ENCODE data around the gene HIVEP3.

- TF ChIP-seq, protein P1, sequence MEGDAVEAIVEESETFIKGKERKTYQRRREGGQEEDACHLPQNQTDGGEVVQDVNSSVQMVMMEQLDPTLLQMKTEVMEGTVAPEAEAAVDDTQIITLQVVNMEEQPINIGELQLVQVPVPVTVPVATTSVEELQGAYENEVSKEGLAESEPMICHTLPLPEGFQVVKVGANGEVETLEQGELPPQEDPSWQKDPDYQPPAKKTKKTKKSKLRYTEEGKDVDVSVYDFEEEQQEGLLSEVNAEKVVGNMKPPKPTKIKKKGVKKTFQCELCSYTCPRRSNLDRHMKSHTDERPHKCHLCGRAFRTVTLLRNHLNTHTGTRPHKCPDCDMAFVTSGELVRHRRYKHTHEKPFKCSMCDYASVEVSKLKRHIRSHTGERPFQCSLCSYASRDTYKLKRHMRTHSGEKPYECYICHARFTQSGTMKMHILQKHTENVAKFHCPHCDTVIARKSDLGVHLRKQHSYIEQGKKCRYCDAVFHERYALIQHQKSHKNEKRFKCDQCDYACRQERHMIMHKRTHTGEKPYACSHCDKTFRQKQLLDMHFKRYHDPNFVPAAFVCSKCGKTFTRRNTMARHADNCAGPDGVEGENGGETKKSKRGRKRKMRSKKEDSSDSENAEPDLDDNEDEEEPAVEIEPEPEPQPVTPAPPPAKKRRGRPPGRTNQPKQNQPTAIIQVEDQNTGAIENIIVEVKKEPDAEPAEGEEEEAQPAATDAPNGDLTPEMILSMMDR (IDR thresholded peaks at IDR 0.05) = no peak
- TF ChIP-seq POLR2A (IDR thresholded peaks at IDR 0.05) = no peak
These were observed 1.9 kb upstream of the HIVEP3 start for GRCh38 chr1:41920658-41921057.

Measured in right lobe of liver (tissue), 4 donors.